ENCODE data around the gene KBTBD8. TPM values are rescaled to one million over a fixed set of nuclear protein-coding genes. Genes with fewer than 3 reads are reported as not detected.

The KBTBD8 gene, protein sequence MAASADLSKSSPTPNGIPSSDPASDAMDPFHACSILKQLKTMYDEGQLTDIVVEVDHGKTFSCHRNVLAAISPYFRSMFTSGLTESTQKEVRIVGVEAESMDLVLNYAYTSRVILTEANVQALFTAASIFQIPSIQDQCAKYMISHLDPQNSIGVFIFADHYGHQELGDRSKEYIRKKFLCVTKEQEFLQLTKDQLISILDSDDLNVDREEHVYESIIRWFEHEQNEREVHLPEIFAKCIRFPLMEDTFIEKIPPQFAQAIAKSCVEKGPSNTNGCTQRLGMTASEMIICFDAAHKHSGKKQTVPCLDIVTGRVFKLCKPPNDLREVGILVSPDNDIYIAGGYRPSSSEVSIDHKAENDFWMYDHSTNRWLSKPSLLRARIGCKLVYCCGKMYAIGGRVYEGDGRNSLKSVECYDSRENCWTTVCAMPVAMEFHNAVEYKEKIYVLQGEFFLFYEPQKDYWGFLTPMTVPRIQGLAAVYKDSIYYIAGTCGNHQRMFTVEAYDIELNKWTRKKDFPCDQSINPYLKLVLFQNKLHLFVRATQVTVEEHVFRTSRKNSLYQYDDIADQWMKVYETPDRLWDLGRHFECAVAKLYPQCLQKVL
- total RNA-seq (1 to 10 TPM; 2.4 to 9.0 (median 6.4) TPM), polyA plus RNA-seq (1 to 10 TPM in 1 of 2 donors, under 1 TPM in 1; 0.99 to 6.1 TPM)
- long read RNA-seq, donor 1, full-length matches to known transcripts = 1 of 4 reads
- long read RNA-seq, donor 1, partial matches to known transcripts = 2 of 4 reads
- long read RNA-seq, donor 1, other reads (novel, unspliced or antisense) = 1 of 4 reads
- long read RNA-seq, donor 2, partial matches to known transcripts = 0 of 1 reads
- long read RNA-seq, donor 2, other reads (novel, unspliced or antisense) = 1 of 1 reads
- long read RNA-seq, donor 3, full-length matches to known transcripts = 9 of 12 reads
- long read RNA-seq, donor 3, partial matches to known transcripts = 0 of 12 reads
- long read RNA-seq, donor 3, other reads (novel, unspliced or antisense) = 3 of 12 reads

DNA sequence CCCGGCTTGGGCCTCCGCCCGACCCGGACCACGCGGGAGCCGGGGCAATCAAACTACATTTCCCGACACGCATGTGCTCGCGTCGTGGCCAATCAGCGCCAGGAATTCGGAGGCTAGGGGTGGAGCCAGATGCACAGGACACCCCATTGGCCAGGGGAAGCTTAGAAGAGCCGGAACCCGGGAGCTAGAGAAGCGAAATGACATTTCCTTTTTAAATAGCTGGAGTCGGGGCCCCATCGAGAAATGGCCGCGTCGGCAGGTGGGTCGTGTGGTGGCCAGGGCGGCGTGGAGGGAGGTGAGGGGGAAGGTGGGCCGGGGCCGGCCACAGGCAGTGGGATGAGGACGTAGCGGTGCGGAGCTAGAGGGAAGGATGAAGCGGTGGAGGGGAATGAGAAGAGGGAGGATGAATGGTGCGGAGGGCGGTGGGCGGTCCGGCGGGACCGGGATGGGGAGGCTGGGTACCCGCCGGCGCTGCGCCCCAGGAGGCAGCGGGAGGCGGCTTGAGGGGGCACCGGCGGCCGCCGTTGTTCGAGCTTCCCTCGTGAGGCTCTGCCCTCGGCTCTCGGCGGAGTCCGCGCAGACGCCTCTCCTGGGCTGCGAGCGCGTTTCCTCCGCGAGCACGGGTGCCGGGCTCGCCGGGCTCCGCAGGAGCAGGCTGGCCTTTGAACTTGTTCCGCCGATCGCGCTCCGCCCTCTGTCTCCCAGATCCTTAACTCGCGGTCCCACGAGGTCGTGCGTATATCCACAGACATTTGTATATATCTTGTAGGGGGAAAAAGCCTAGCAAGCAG, at the start of gene KBTBD8:
Gene KBTBD8 (plus strand): TSS at position 195 of the 791 bp plus-strand sequence. CDS start 49 bp downstream, at position 244.
- ATAC-seq (peak in 3 of 4 donors; percentile 98 to 100 (median 100)), DNase-seq (peak; percentile 98 to 99 (median 99))
- peaks cover 0 to 36% (median 8%) of the 10 kb centered on the region in 12 donors for H3K4me1 ChIP-seq
- WGBS, 4 donors = 0 to 1% (median 0%) methylated on average over 57 to 75 of the region's 75 CpGs
- H3K9me3 ChIP-seq = no peaks in the 10 kb centered on the region
- TF ChIP-seq, protein P1, sequence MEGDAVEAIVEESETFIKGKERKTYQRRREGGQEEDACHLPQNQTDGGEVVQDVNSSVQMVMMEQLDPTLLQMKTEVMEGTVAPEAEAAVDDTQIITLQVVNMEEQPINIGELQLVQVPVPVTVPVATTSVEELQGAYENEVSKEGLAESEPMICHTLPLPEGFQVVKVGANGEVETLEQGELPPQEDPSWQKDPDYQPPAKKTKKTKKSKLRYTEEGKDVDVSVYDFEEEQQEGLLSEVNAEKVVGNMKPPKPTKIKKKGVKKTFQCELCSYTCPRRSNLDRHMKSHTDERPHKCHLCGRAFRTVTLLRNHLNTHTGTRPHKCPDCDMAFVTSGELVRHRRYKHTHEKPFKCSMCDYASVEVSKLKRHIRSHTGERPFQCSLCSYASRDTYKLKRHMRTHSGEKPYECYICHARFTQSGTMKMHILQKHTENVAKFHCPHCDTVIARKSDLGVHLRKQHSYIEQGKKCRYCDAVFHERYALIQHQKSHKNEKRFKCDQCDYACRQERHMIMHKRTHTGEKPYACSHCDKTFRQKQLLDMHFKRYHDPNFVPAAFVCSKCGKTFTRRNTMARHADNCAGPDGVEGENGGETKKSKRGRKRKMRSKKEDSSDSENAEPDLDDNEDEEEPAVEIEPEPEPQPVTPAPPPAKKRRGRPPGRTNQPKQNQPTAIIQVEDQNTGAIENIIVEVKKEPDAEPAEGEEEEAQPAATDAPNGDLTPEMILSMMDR (IDR thresholded peaks at IDR 0.05) = no peak
- peak in 1 of 2 donors; percentile 71 for TF ChIP-seq POLR2A (IDR thresholded peaks at IDR 0.05)
- H3K27ac ChIP-seq = peak within 1 kb of the TSS; percentile 16 to 87 (median 78)
- H3K4me3 ChIP-seq = peak within 1 kb of the TSS; percentile 58 to 94 (median 84)
- intact Hi-C loops (cut with DNase I) = loop anchor here in 1 of 10 donors (10.0 kb wide), 1 partner anchor 656 kb away; the partner anchor contains the start of gene SUCLG2
- H3K27me3 ChIP-seq = peaks cover 0 to 14% (median 0%) of the 10 kb centered on the region in 9 donors
- H3K36me3 ChIP-seq = peaks cover 0 to 2% (median 0%) of the 10 kb centered on the region in 9 donors

DNA sequence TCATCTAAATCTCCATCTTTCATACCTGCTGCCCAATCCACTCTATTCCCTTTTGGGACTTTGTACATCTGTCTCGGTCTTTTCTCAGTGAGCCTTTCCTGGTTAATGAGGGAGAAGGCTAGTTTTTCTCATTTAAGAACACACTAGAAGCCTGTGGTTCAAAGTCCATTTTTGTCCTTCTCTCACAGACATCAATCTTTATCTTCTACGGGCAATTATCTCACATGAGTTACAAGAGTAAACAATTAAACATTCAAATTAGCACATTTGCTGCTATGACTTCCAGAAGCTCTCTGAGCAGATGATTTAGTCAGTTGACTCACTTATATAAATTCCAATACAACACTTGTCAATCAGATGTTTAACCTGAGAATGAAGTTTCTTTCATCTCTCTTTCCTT, 49.3 kb upstream of the KBTBD8 start:
- no peak for DNase-seq
- H3K4me3 ChIP-seq = no peak overlapping the region
- H3K9me3 ChIP-seq = peaks cover 0 to 3% (median 0%) of the 10 kb centered on the region in 12 donors
- no peak for ATAC-seq
- 71 to 80% (median 74%) methylated on average over 2 of the region's 2 CpGs for WGBS, 4 donors
- H3K4me1 ChIP-seq = no peaks in the 10 kb centered on the region
- intact Hi-C loops (cut with DNase I) = no loop called here
- no peaks in the 10 kb centered on the region for H3K36me3 ChIP-seq
- peaks cover 0 to 21% (median 0%) of the 10 kb centered on the region in 9 donors for H3K27me3 ChIP-seq
- no peak overlapping the region for H3K27ac ChIP-seq
- TF ChIP-seq, protein P1 (IDR thresholded peaks at IDR 0.05) = no peak
- no peak for TF ChIP-seq POLR2A (IDR thresholded peaks at IDR 0.05)

DNA sequence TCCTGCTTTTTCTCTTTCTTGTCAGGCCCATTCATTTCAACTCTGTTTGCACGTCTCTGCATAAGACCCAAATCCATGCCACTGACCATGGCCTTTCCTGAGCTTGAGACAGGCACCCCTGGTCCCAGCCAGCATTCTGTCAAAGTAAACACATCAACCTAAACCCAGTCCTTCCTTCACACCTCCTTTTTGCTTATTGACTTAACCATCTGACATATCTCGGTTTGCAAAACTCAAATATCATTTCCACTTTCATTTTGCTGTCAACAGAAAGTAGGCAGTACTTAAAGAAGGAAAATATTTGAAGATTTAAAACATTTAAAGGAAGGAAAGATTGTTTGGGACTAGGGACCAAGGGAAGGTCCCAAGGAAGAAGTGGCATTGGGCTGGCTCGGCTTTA, 48.2 kb upstream of the KBTBD8 start:
- Histone ChIP-seq H3K27ac (no peak overlapping the region), H3K4me1 (no peaks in the 10 kb centered on the region), H3K9me3 (no peaks in the 10 kb centered on the region), H3K27me3 (peaks cover 0 to 21% (median 0%) of the 10 kb centered on the region in 9 donors), H3K36me3 (no peaks in the 10 kb centered on the region), H3K4me3 (no peak overlapping the region)
- intact Hi-C loops (cut with DNase I) = no loop called here
- no peak for ATAC-seq
- no peak for DNase-seq
- no peak for TF ChIP-seq POLR2A (IDR thresholded peaks at IDR 0.05)
- TF ChIP-seq, protein P1 (IDR thresholded peaks at IDR 0.05) = no peak
- WGBS, 4 donors = 79 to 90% (median 81%) methylated on average over 3 of the region's 3 CpGs

Data from heart left ventricle (tissue), 16 donors.